HG03469 (cell line): Measurements from ENCODE around the gene F8.

ENCODE experiments used
- ATAC-seq: cut with Tn5 transposase; IDR thresholded peaks from one replicate; pipeline ENCODE4 v1.9.1; 2021; ENCODE audit warnings: mild to moderate bottlenecking, moderate library complexity, moderate number of reproducible peaks; ENCODE audit not compliant: unreplicated experiment

The F8 gene

GRCh38 chrX:155022585-155022984, at the start of gene F8:
TSS of gene F8 (minus strand) at chrX:155022723. CDS start at chrX:155022552, 171 bp downstream.
- ATAC-seq: no peak

- no peak for ATAC-seq
These were observed 49.3 kb upstream of the F8 start for GRCh38 chrX:155071694-155072280.

- ATAC-seq: peak; percentile 69
These were observed 48.6 kb upstream of the F8 start, which contains the start of the genes BRCC3, CMC4 and MTCP1 for GRCh38 chrX:155070975-155071693. TSS of gene BRCC3 (plus strand) at chrX:155071508. CDS start at chrX:155071528, 20 bp downstream. TSS of gene CMC4 (minus strand) at chrX:155071136. CDS start at chrX:155064023, 7,113 bp downstream. TSS of gene MTCP1 (minus strand) at chrX:155071136. CDS start at chrX:155066010, 5,126 bp downstream.

- ATAC-seq: peak; percentile 7
These were observed 48.1 kb upstream of the F8 start for GRCh38 chrX:155070663-155070974.

- no peak for ATAC-seq
These were observed 47.5 kb upstream of the F8 start for GRCh38 chrX:155070038-155070437.

- ATAC-seq: no peak
These were observed 46.9 kb upstream of the F8 start for GRCh38 chrX:155069414-155069813.

- no peak for ATAC-seq
These were observed 45.6 kb upstream of the F8 start for GRCh38 chrX:155068165-155068564.

- no peak for ATAC-seq
These were observed 42.7 kb upstream of the F8 start for GRCh38 chrX:155065035-155065734.

- ATAC-seq: no peak
These were observed 39.2 kb upstream of the F8 start for GRCh38 chrX:155061760-155062159.

GRCh38 chrX:155056877-155057792, 34.6 kb upstream of the F8 start:
- no peak for ATAC-seq

- ATAC-seq: no peak
These were observed 33.9 kb upstream of the F8 start for GRCh38 chrX:155056471-155056870.

GRCh38 chrX:155055494-155055893, 33.0 kb upstream of the F8 start:
- no peak for ATAC-seq

- no peak for ATAC-seq
These were observed 31.7 kb upstream of the F8 start for GRCh38 chrX:155054255-155054654.

GRCh38 chrX:155053656-155054055, 31.1 kb upstream of the F8 start:
- ATAC-seq: no peak

GRCh38 chrX:155052738-155053498, 30.4 kb upstream of the F8 start:
- ATAC-seq: no peak

GRCh38 chrX:155048977-155049619, 26.6 kb upstream of the F8 start:
- ATAC-seq: no peak

GRCh38 chrX:155046811-155047528, 24.4 kb upstream of the F8 start:
- no peak for ATAC-seq

- no peak for ATAC-seq
These were observed 23.7 kb upstream of the F8 start for GRCh38 chrX:155046129-155046810.
